Keratinocyte (primary cell): ENCODE data around the gene ZBTB8OS. TPM values are rescaled to one million over a fixed set of nuclear protein-coding genes. Genes with fewer than 3 reads are reported as not detected.
"Not testable (repeated sequence)": the region's sequence is repeated elsewhere in the genome, so short reads cannot be mapped to it uniquely, and the experiment has no call there.

Source experiments
- DNase-seq: peaks from one replicate; pipeline ENCODE4 v3.0.0-alpha.2; 2011; ENCODE audit warnings: low read depth, missing footprints, low spot score
- FAIRE-seq: peaks from 2 replicates; lab custom pipeline; 2011; peaks lifted over from hg19 to GRCh38; lab: Jason Lieb, UNC
- H2AFZ ChIP-seq: 2 replicates; pipeline ENCODE4 v1.6.0; 2012; ENCODE audit warnings: low read length, control low read depth, inconsistent platforms; ENCODE audit not compliant: control insufficient read depth
- H3K27ac ChIP-seq: 2 replicates; pipeline ENCODE4 v1.5.1; 2011; ENCODE audit warnings: low read length; ENCODE audit not compliant: control insufficient read depth, insufficient read depth
- H3K27me3 ChIP-seq: 3 replicates; pipeline ENCODE4 v1.6.0; 2011; ENCODE audit warnings: low read length; ENCODE audit not compliant: control insufficient read depth, insufficient read depth; ENCODE audit errors: extremely low read depth
- H3K36me3 ChIP-seq, 2 experiments: 2 replicates in 1 of 2; 3 replicates in 1 of 2; pipeline ENCODE4 v1.5.1; 2011; ENCODE audit warnings: low read length in 2 of 2, mild to moderate bottlenecking in 1 of 2; ENCODE audit not compliant: control insufficient read depth in 2 of 2, insufficient read depth in 2 of 2; ENCODE audit errors: extremely low read depth in 1 of 2
- H3K4me1 ChIP-seq: 3 replicates; pipeline ENCODE4 v1.5.1; 2011; ENCODE audit warnings: low read length; ENCODE audit not compliant: control insufficient read depth, insufficient read depth; ENCODE audit errors: extremely low read depth
- H3K4me2 ChIP-seq: 3 replicates; pipeline ENCODE4 v1.6.0; 2011; ENCODE audit warnings: low read depth, low read length; ENCODE audit not compliant: control insufficient read depth, insufficient read depth; ENCODE audit errors: extremely low read depth
- H3K4me3 ChIP-seq, 3 experiments: fragments of 200-600 bp in 1 of 3; sonication (generic) in 1 of 3; 2 replicates in 2 of 3; 3 replicates in 1 of 3; pipeline ENCODE4 v1.5.1; 2011 to 2016; ENCODE audit warnings: low read length in 3 of 3, mild to moderate bottlenecking in 3 of 3, control low read depth in 2 of 3, inconsistent platforms in 1 of 3, low read depth in 1 of 3, mixed read lengths in 1 of 3, mixed run types in 1 of 3, moderate library complexity in 1 of 3; ENCODE audit not compliant: control insufficient read depth in 2 of 3, insufficient read depth in 2 of 3; ENCODE audit errors: extremely low read depth in 1 of 3
- H3K79me2 ChIP-seq: 2 replicates; pipeline ENCODE4 v1.6.0; 2012; ENCODE audit warnings: low read length; ENCODE audit not compliant: control insufficient read depth, insufficient read depth
- H3K9ac ChIP-seq: 3 replicates; pipeline ENCODE4 v1.6.0; 2011; ENCODE audit warnings: low read length; ENCODE audit not compliant: control insufficient read depth, insufficient read depth; ENCODE audit errors: extremely low read depth
- H3K9me1 ChIP-seq: 3 replicates; pipeline ENCODE4 v1.6.0; 2011; ENCODE audit warnings: low read length; ENCODE audit not compliant: control insufficient read depth, insufficient read depth; ENCODE audit errors: extremely low read depth
- H3K9me3 ChIP-seq: 2 replicates; pipeline ENCODE4 v1.5.1; 2012; ENCODE audit warnings: low read depth, low read length; ENCODE audit not compliant: control insufficient read depth
- H4K20me1 ChIP-seq: 3 replicates; pipeline ENCODE4 v1.6.0; 2011; ENCODE audit warnings: low read length; ENCODE audit not compliant: control insufficient read depth, insufficient read depth; ENCODE audit errors: extremely low read depth
- EZH2 ChIP-seq: IDR thresholded peaks from one replicate; pipeline ENCODE4 v1.6.1; 2012; ENCODE audit warnings: inconsistent platforms, mild to moderate bottlenecking, low read length, moderate library complexity
- dilution Hi-C: fragments of 300-500 bp; cut with MboI; formaldehyde crosslinking; loops from one replicate; pipeline ENCODE4 v1.7.0; 2020; ENCODE audit warnings: low sequenced_read_pairs; ENCODE audit not compliant: extremely low pct_ligation_motif_present
- polyA plus RNA-seq, 5 experiments: library from polyadenylated mRNA; depleted of rRNA in 3 of 5; stranded (reverse) in 3 of 5; stranded (forward) in 1 of 5; unstranded in 1 of 5; fragments of >200 nt; gene quantifications; 1 replicate in 1 of 5; 2 replicates in 3 of 5; 3 replicates in 1 of 5; pipeline versions ENCODE4 v1.2.1 to v1.2.3, GENCODE V29; 2011 to 2012; ENCODE audit warnings: missing spikeins in 2 of 5, low read depth in 1 of 5, low replicate concordance in 1 of 5
- TF ChIP-seq, protein P1 (sequence below), 3 experiments: IDR thresholded peaks in 1 of 3; conservative IDR thresholded peaks in 1 of 3; optimal IDR thresholded peaks in 1 of 3; 2 replicates in 2 of 3; 3 replicates in 1 of 3; pipeline versions ENCODE3 to v1.5.1; 2011; ENCODE audit warnings: low read length in 3 of 3, mild to moderate bottlenecking in 3 of 3, moderate library complexity in 2 of 3, control low read depth in 1 of 3, inconsistent platforms in 1 of 3; ENCODE audit not compliant: insufficient read depth in 2 of 3; ENCODE audit errors: extremely low read depth in 1 of 3

Gene ZBTB8OS
- polyA plus RNA-seq, 1 donor (not counting 4 experiments of a cell fraction or from before 2014, with no cell fraction given), result 87.5 TPM

DNA sequence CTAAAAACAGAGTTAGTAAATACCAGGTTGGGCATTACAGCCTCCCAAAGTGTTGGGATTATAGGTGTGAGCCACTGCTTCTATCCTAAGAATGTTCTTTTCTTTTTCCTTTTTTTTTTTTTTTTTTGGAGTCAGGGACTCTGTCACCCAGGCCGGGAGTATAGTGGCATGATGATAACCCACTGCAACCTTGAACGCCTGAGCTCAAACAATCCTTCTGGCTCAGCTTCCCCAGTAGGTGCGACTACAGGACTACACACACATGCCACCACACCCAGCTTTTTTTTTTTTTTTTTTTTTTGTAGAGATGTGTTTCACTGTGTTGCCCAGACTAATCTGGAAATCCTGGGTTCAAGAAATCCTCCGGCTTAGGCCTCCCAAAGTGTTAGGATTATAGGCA is 5.9 kb downstream of the ZBTB8OS start:
- DNase-seq (no peak), FAIRE-seq (no peak)
- Histone ChIP-seq H2AFZ (no peak overlapping the region), H3K36me3 (peaks cover 0 to 3% of the 10 kb centered on the region in 2 experiments), H3K9me3 (no peaks in the 10 kb centered on the region), H3K4me1 (peaks cover 3% of the 10 kb centered on the region), H3K9me1 (peaks cover 2% of the 10 kb centered on the region), H4K20me1 (no peaks in the 10 kb centered on the region), H3K27ac (no peak overlapping the region), H3K4me3 (no peak overlapping the region), H3K9ac (no peak overlapping the region), H3K27me3 (no peaks in the 10 kb centered on the region), H3K4me2 (no peak overlapping the region), H3K79me2 (peaks cover 69% of the 10 kb centered on the region)
- TF ChIP-seq, protein P1, sequence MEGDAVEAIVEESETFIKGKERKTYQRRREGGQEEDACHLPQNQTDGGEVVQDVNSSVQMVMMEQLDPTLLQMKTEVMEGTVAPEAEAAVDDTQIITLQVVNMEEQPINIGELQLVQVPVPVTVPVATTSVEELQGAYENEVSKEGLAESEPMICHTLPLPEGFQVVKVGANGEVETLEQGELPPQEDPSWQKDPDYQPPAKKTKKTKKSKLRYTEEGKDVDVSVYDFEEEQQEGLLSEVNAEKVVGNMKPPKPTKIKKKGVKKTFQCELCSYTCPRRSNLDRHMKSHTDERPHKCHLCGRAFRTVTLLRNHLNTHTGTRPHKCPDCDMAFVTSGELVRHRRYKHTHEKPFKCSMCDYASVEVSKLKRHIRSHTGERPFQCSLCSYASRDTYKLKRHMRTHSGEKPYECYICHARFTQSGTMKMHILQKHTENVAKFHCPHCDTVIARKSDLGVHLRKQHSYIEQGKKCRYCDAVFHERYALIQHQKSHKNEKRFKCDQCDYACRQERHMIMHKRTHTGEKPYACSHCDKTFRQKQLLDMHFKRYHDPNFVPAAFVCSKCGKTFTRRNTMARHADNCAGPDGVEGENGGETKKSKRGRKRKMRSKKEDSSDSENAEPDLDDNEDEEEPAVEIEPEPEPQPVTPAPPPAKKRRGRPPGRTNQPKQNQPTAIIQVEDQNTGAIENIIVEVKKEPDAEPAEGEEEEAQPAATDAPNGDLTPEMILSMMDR (optimal IDR thresholded peaks at IDR 0.05 in 1 of 3, IDR thresholded peaks at IDR 0.05 in 1 of 3, conservative IDR thresholded peaks at IDR 0.05 in 1 of 3; ENCODE audit: extremely low read depth in 1 of 3, insufficient read depth in 2 of 3, low read length in 3 of 3), result no peak
- no peak for TF ChIP-seq EZH2
- dilution Hi-C loops, result no loop called here

DNA sequence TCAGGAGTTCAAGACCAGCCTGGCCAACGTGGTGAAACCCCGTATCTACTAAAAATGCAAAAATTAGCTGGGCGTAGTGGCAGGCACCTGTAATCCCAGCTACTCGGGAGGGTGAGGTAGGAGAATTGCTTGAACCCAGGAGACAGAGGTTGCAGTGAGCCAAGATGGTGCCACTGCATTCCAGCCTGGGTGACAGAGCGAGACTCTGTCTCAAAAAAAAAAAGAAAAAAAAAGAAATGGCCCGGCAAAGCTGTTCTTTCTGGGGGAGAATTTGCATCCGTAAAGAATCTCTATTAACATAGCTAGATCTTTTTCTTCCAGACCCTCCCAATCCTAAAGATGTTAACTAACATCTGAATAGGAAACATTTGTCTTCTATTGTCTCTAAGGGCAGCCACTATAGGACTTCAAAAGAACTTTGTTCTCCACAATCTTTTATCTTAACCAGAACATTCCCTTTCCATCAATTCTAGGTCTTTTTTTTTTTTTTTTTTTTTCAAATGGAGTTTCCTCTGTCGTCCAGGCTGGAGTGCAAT is 8.0 kb downstream of the ZBTB8OS start:
- H3K4me3 ChIP-seq, FAIRE-seq, H4K20me1 ChIP-seq, H3K27ac ChIP-seq, H3K4me2 ChIP-seq, H3K27me3 ChIP-seq, H3K9me1 ChIP-seq, H3K9me3 ChIP-seq, H3K4me1 ChIP-seq, H3K9ac ChIP-seq, DNase-seq, H2AFZ ChIP-seq, H3K36me3 ChIP-seq, dilution Hi-C loops: not testable (repeated sequence)
- H3K79me2 ChIP-seq, result peaks cover 59% of the 10 kb centered on the region

DNA sequence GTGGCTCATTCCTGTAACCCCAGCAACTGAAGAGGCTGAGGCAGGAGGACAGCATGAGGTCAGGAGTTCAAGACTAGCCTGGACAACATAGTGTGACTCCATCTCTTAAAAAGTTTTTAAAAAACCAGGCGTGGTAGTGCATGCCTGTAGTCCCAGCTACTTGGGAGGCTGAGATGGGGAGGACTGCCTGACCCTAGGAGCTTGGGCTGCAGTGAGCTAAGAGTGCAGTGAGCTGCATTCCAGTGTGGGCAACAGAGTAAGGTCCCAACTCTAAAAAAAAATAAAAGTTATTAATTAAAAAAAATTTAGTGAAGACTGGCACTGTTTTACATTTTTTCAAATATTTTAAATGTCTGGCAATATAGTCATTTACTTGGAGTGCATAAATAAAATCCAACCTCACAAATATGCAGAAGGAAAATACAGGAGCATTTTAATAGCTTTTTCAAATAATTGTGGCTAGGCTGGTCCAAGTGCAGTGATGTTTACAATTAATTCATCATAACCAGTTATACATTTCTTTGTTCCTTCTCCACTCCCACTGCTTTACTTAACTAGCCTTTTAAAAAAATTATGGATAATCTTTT is 10.8 kb downstream of the ZBTB8OS start:
- no peak overlapping the region for H3K27ac ChIP-seq
- H2AFZ ChIP-seq, result no peak overlapping the region
- H3K9ac ChIP-seq, result no peak overlapping the region
- H4K20me1 ChIP-seq, result no peaks in the 10 kb centered on the region
- no peaks in the 10 kb centered on the region for H3K27me3 ChIP-seq
- DNase-seq (no peak), FAIRE-seq (no peak)
- TF ChIP-seq, protein P1 (optimal IDR thresholded peaks at IDR 0.05 in 1 of 3, IDR thresholded peaks at IDR 0.05 in 1 of 3, conservative IDR thresholded peaks at IDR 0.05 in 1 of 3; ENCODE audit: extremely low read depth in 1 of 3, insufficient read depth in 2 of 3, low read length in 3 of 3), result no peak
- TF ChIP-seq EZH2, result no peak
- H3K4me3 ChIP-seq, result no peak overlapping the region
- dilution Hi-C loops, result no loop called here
- no peaks in the 10 kb centered on the region for H3K36me3 ChIP-seq
- H3K9me1 ChIP-seq, result no peaks in the 10 kb centered on the region
- H3K9me3 ChIP-seq, result no peaks in the 10 kb centered on the region
- H3K4me2 ChIP-seq, result no peak overlapping the region
- no peaks in the 10 kb centered on the region for H3K4me1 ChIP-seq
- H3K79me2 ChIP-seq, result peaks cover 49% of the 10 kb centered on the region
